HG03045 (cell line): ENCODE measurements around the gene POLR3B.
"Not testable (repeated sequence)": the region's sequence is repeated elsewhere in the genome, so short reads cannot be mapped to it uniquely, and the experiment has no call there.

Source experiments
- ATAC-seq: cut with Tn5 transposase; IDR thresholded peaks from one replicate; pipeline ENCODE4 v1.9.1; 2021; ENCODE audit warnings: mild to moderate bottlenecking, moderate library complexity; ENCODE audit not compliant: unreplicated experiment

POLR3B gene

DNA sequence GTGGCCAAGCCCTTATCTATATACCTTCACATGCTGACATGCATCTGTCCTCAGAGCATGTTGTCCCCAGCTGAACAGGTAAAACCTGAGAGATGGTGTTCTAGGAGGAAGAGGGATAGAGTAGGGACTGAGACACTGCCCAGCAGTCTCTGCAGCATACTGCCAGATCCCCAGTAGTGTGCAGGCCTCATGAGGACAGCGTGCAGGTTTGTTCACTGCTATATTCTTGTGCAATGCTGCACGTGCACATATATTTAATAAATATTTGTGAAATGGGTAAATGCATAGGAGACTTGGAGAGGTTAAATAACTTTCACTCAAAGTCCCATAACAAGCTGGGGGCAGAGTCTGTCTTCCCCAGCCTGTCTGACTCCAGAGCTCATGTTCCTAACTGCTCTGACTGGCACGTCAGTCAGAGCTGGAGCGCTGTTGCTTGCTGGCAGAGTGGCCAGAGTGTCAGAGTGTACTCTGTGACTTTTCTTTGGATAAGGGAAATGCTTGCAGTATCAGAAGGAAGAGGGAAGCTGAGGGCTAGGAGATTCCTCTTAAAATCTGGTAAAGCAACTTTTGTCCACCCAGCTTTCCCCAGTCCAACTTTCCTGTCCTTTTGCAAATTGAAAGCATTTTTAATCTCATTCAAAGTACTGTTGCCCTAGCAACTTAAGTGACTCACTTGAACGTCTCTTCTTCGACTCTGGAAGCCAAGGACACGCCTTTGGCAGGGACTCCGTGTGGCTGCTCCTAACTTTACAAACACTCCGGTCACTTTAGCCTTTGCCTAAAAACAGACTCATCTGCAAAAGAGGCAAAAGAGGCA lies 14.9 kb upstream of the POLR3B start:
- no peak for ATAC-seq

GRCh38 chr12:106343214-106343528 lies 14.4 kb upstream of the POLR3B start:
- ATAC-seq: no peak

DNA sequence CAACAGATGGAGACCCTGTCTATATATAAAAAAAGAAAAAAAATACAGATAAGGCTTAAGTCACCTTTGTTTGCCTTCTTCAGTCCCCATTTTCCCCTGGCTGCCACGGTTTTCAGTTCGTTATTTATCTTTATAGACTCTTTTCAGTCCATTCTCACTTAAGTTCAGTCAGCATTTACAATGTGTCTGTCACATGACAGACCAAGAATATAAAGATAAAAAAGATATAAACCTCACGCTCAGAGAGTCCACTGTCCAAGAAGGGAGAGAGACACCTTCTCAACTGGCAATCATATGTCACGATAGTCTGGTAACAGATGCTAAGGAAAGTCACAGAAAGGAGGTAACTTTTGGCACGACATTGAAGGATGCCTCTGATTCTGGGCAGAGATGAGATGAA lies 13.4 kb upstream of the POLR3B start:
- ATAC-seq: no peak

- ATAC-seq: no peak
These were observed 11.8 kb upstream of the POLR3B start for GRCh38 chr12:106345746-106346145.

DNA sequence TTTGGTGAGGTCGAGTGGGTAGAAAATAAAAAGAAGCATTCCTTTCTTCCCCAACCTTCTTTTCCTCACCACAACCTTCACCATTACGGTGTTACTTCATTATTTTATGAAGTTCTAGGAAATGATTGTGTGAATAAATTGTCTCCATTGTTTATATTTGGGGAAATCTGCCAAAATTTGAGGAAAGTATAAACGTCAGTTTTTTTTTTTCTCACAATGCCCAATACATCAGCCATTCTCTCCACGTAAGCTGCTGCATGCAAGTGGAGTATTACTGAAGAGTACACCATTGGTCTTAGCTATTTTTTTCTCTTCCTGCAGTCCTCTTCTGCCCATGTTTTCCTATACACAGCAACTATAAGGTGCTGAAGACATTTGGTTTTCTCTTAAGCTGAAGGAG lies 9.1 kb upstream of the POLR3B start:
- no peak for ATAC-seq

DNA sequence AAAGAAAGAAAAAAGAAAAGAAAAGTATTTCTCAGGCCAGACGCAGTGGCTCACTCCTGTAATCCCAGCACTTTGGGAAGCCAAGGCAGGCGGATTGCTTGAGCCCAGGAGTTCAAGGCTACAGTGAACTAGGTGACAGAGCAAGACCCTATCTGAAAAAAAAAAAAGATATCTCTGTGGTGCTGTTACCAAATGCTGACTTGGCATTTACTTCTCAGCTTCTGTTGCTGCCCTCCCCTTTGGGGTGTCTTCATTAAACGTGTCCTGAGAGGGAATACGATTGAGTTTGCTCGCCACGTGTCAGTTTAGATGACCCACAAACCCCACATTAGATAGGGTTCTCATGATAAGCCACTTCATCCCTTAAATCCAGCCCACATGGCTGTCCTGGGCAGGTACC lies 4.4 kb upstream of the POLR3B start:
- ATAC-seq: no peak

DNA sequence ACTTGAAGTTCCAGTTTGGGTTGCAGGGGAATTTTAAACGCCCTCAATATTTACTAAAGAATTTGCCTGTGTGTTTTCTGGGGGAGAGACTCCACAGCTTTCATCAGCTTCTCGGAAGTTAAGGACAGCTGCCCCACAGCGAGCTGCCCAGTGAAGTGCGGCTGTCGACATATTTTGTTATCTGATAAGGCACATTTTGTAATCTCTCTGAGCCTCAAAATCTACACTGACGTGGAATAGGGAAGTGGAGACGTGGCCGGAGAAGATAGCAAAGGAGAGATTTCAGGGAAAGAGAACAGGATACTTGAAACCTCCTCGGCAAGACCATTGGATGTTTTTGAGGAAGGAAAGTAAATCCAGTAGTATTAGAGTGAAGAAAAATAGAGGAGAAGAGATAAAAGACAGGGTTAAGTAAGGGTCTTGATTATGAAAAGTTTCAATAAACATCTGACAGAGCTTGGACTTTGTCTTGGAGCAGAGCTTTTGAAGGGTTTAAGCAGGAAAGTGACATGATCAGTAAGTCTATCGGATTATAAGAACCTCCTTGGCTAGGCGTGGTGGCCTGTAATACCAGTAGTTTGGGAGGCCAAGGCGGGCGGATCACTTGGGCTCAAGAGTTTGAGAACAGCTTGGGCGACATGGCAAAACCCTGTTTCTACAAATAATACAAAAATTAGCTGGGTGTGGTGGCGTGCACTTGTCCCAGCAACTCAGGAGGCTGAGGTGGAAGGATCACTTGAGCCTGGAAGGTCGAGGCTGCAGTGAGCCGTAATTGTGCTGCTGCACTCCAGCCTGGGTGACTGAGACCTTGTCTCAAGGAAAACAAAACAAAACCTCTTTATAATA lies 1.1 kb downstream of the POLR3B start:
- ATAC-seq: peak; percentile 6

DNA sequence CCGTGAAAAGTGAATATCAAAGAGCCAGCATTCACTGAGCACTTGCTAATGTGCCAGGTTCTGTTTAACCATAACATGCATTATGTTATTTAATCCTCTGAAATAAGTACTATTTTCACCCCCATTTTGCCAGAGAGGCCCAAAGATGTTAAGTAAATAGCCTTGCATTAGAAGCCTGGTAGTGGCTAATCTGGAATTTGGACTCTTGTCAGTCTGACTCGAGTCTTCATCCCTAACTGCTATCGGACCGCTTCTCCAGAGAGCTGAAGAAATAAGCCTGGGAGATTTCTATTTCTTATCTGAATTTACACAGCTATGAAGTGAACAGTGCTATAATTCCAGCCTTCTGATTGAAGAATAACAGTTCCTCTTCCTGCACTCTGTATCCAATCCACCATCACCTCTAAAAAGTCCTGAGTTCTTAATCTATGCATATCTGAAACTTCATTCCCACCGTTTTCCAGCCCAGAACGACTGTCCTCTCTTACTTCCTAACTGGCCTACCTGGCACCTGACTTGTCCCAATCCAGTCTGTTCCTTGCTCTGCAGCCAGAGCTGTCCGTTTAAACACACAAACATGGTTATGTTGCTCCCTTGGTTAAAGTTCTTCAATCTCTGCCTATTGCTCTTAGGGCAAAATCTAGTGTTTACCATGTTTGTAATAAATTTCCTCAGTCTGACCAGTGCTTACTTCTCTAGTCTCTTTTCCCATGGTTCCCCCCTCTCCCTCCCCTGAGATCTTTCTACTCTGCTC lies 2.3 kb downstream of the POLR3B start:
- no peak for ATAC-seq

DNA sequence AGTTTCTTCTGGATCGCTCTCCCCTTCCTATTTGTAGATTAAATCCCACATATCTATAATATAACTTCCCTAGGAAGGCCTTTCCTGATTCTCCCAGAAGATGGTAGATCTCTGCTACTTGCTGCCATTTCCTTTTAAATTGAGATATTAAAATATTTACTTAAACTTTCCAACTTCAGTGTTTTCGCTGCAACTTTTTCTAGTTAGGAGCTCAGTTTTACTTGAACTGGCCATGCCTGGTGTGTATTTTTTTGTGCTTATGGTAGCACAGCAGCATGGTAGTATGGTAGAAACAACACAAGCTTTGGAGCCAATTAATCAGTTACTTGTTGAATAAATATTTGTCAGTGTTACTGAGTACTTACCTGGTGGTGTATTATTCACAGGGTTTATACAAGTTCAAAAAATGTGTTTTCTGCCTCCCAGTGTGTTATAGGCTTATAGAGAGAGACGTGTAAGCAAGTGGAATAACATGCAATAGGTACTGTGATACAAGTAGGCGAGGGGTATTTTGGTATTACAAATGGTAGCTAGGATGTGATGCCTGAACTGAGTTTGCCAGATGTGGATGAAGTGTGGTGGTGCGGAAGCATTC lies 2.9 kb downstream of the POLR3B start:
- ATAC-seq: no peak

- no peak for ATAC-seq
These were observed 5.4 kb downstream of the POLR3B start for GRCh38 chr12:106362971-106363370.

DNA sequence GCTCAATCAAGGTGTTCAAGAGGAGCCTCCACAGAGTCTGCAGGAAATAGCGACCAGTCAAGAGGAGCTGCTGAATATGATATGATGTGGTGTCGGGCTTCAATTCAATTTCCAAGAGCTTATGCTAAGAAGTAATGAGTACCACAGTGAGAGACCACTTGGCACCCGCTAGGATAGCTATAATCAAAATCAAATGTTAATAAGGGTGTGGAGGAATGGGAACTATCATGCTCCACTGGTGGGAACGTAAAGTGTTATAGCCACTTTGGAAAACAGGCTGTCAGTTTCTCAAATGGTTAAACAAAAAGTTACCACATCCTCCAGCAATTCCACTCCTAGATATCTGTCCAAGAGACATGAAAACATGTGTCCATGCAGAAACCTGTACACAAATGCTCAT lies 6.7 kb downstream of the POLR3B start:
- ATAC-seq: no peak

DNA sequence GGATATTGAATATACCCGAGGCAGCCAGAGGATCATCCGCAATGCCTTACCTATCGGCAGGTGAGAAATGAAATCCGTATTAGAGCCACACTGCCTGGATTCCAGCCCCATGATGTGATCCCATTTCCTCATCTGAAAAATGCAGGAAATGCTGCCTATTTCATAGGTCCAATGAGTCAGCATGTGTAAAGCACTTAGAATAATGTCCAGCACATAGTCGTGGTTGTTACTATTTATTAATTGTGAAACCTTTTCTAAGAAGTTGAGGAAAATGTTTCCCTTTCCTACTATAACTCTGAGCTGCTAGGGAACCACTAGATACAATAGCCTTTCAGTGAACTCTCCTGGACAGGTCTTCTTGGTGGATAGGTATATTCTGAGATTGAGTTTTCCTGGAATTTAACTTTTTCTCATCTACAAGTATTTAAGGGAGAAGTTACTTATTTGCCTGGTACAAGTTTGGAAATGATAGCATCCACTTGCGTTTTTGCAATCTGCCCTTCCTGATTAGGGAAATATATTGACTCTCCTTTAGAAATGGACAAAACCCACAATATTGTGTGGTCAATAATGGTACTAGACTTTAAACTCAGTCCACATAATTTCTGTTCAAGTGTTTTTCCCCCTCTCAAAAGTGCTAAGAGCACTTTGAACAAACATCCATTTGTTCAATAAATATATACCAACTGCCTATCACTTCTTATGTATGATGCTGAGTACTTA lies 12.2 kb downstream of the POLR3B start:
- ATAC-seq: no peak

- no peak for ATAC-seq
These were observed 21.2 kb downstream of the POLR3B start for GRCh38 chr12:106378788-106379187.

DNA sequence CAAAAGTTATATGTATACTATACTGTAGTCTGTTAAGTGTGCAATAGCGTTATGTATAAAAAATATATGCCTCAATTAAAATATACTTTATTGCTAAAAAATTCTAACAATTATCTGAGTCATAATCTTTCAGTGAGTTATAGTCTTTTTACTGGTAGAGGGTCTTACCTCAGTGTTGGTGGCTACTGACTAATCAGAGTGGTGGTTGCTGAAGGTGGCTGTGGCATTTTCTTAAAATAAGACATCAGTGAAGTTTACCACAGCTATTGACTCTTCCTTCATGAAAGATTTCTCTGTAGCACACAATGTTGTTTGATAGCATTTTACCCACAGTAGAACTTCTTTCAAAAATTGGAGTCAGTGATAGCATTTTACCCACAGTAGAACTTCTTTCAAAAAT lies 23.4 kb downstream of the POLR3B start:
- ATAC-seq: no peak

- ATAC-seq: not testable (repeated sequence)
These were observed 24.3 kb downstream of the POLR3B start for GRCh38 chr12:106381866-106382265.

GRCh38 chr12:106386813-106387535 lies 29.4 kb downstream of the POLR3B start:
- no peak for ATAC-seq

GRCh38 chr12:106387848-106388377 lies 30.4 kb downstream of the POLR3B start:
- no peak for ATAC-seq

DNA sequence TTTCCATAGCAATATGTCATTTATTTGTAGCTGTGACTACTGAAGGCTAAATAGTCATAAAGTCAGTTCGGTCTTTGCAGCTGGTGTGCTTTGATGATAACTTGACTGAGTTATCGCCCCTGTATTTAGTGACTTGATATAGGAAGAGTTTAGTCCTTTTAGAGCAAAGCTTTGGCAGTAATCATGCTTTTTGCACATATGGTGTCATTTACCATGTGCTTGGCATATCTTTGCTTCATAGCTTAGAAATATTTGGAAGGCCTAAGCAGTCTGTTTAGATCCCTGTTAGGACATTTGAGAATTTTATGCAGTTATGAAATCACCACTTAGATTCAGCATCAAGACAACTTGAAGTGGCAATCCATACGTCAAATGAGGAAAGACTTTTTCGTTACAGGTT lies 31.6 kb downstream of the POLR3B start:
- no peak for ATAC-seq

GRCh38 chr12:106392759-106393158 lies 35.2 kb downstream of the POLR3B start:
- no peak for ATAC-seq

DNA sequence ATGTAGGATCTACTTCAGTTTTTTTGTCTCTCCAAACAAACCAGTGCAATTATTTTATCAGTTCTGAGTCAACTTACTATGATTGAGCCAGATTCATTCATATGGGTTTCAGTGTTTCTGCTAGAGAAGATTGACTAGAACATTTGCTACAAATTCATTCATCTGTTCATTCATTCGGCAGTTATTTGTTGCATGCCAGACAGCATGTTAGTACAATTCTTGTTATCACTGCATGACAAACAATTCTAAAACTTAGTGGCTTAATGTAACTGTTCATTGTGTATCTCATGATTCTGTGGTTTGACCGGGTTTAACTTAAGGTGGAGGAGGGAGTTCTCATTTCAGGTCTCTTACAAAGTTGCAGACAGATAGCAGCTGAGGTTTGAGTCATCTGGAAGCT lies 52.3 kb downstream of the POLR3B start:
- ATAC-seq: no peak
